ENCODE data around the gene FAM217A.

FAM217A gene

GRCh38 chr6:4023240-4023639 lies 55.7 kb downstream of the FAM217A start:
- no peak for DNase-seq (ENCODE audit: low read depth in 1 of 2, low spot score in 1 of 2)

GRCh38 chr6:4021854-4022695 lies 56.9 kb downstream of the FAM217A start:
- DNase-seq (ENCODE audit: low read depth in 1 of 2, low spot score in 1 of 2): no peak

- DNase-seq (ENCODE audit: low read depth in 1 of 2, low spot score in 1 of 2): peak; percentile 68 to 86
Observed at GRCh38 chr6:4021133-4021853, 57.6 kb downstream of the FAM217A start.

GRCh38 chr6:4020822-4021132 lies 58.2 kb downstream of the FAM217A start:
- DNase-seq (ENCODE audit: low read depth in 1 of 2, low spot score in 1 of 2): no peak

GRCh38 chr6:4018924-4019236 lies 60.1 kb downstream of the FAM217A start:
- no peak for DNase-seq (ENCODE audit: low read depth in 1 of 2, low spot score in 1 of 2)
